Measurements from ENCODE around the gene KCNE1.

Gene KCNE1

GRCh38 chr21:34554227-34554626 lies 42.2 kb upstream of the KCNE1 start:
- H3K27ac ChIP-seq (replicated peaks; ENCODE audit: low read length) = no peak overlapping the region
- H3K79me1 ChIP-seq (ENCODE audit: low read depth, low read length) = no peaks in the 10 kb centered on the region
- no peak overlapping the region for H3K4ac ChIP-seq (ENCODE audit: low read length)
- no peaks in the 10 kb centered on the region for H3K36me3 ChIP-seq (replicated peaks in 1 of 2; ENCODE audit: control insufficient read depth in 2 of 2, insufficient read depth in 2 of 2, low read length in 2 of 2)
- no peak overlapping the region for H3K23ac ChIP-seq (ENCODE audit: low read depth, low read length, poor library complexity)
- no peak overlapping the region for H4K8ac ChIP-seq (ENCODE audit: low read depth, low read length)
- no peak overlapping the region for H3K18ac ChIP-seq (ENCODE audit: low read length)
- no peak overlapping the region for H3K9ac ChIP-seq (ENCODE audit: low read depth, low read length, poor library complexity)
- no peak overlapping the region for H4K91ac ChIP-seq (ENCODE audit: low read depth, low read length, poor library complexity)
- WGBS, 2 donors (ENCODE audit: extremely low coverage in 2 of 2, insufficient read length in 2 of 2, insufficient replicate concordance in 1 of 2) = no CpG with 5 or more reads among the region's 4 CpGs
- no peak overlapping the region for H3K4me2 ChIP-seq (ENCODE audit: insufficient read depth, low read length, poor library complexity, severe bottlenecking)
- H2AK5ac ChIP-seq (ENCODE audit: low read depth, low read length) = no peak overlapping the region
- no peaks in the 10 kb centered on the region for H3K27me3 ChIP-seq (ENCODE audit: control insufficient read depth in 3 of 3, insufficient read depth in 3 of 3, low read depth in 1 of 3, low read length in 3 of 3)
- H2BK5ac ChIP-seq (ENCODE audit: low read length) = no peak overlapping the region
- no peak overlapping the region for H2BK15ac ChIP-seq (ENCODE audit: low read length)
- no peak for DNase-seq (ENCODE audit: low spot score)
- H3K4me1 ChIP-seq (ENCODE audit: control insufficient read depth in 2 of 2, insufficient read depth in 1 of 2, low read depth in 1 of 2, low read length in 2 of 2) = peaks cover 0 to 3% of the 10 kb centered on the region in 2 donors
- H2BK12ac ChIP-seq (ENCODE audit: low read length) = no peak overlapping the region
- H3K9me3 ChIP-seq (replicated peaks in 1 of 2; ENCODE audit: control insufficient read depth in 2 of 2, insufficient read depth in 1 of 2, low read depth in 1 of 2, low read length in 2 of 2) = peaks cover 0 to 2% of the 10 kb centered on the region in 2 donors
- H2AFZ ChIP-seq (ENCODE audit: low read length) = no peak overlapping the region
- no peak overlapping the region for H3K4me3 ChIP-seq (ENCODE audit: low read length in 2 of 2)
- no peak overlapping the region for H3K14ac ChIP-seq (ENCODE audit: low read length)
- no peak overlapping the region for H2BK120ac ChIP-seq (ENCODE audit: low read depth, low read length)

- no peak overlapping the region for H3K4me2 ChIP-seq (ENCODE audit: insufficient read depth, low read length, poor library complexity, severe bottlenecking)
- no peak overlapping the region for H3K4ac ChIP-seq (ENCODE audit: low read length)
- no peak overlapping the region for H2BK120ac ChIP-seq (ENCODE audit: low read depth, low read length)
- WGBS, 2 donors (ENCODE audit: extremely low coverage in 2 of 2, insufficient read length in 2 of 2, insufficient replicate concordance in 1 of 2) = no CpG with 5 or more reads among the region's 9 CpGs
- peaks cover 0 to 2% of the 10 kb centered on the region in 2 donors for H3K9me3 ChIP-seq (replicated peaks in 1 of 2; ENCODE audit: control insufficient read depth in 2 of 2, insufficient read depth in 1 of 2, low read depth in 1 of 2, low read length in 2 of 2)
- no peak overlapping the region for H3K4me3 ChIP-seq (ENCODE audit: low read length in 2 of 2)
- no peak overlapping the region for H2BK12ac ChIP-seq (ENCODE audit: low read length)
- H3K4me1 ChIP-seq (ENCODE audit: control insufficient read depth in 2 of 2, insufficient read depth in 1 of 2, low read depth in 1 of 2, low read length in 2 of 2) = no peaks in the 10 kb centered on the region
- DNase-seq (ENCODE audit: low spot score) = no peak
- no peaks in the 10 kb centered on the region for H3K27me3 ChIP-seq (ENCODE audit: control insufficient read depth in 3 of 3, insufficient read depth in 3 of 3, low read depth in 1 of 3, low read length in 3 of 3)
- no peak overlapping the region for H3K23ac ChIP-seq (ENCODE audit: low read depth, low read length, poor library complexity)
- no peaks in the 10 kb centered on the region for H3K36me3 ChIP-seq (replicated peaks in 1 of 2; ENCODE audit: control insufficient read depth in 2 of 2, insufficient read depth in 2 of 2, low read length in 2 of 2)
- H2BK15ac ChIP-seq (ENCODE audit: low read length) = no peak overlapping the region
- no peak overlapping the region for H3K9ac ChIP-seq (ENCODE audit: low read depth, low read length, poor library complexity)
- H3K14ac ChIP-seq (ENCODE audit: low read length) = no peak overlapping the region
- H2AFZ ChIP-seq (ENCODE audit: low read length) = no peak overlapping the region
- no peaks in the 10 kb centered on the region for H3K79me1 ChIP-seq (ENCODE audit: low read depth, low read length)
- no peak overlapping the region for H3K18ac ChIP-seq (ENCODE audit: low read length)
- no peak overlapping the region for H2BK5ac ChIP-seq (ENCODE audit: low read length)
- H2AK5ac ChIP-seq (ENCODE audit: low read depth, low read length) = no peak overlapping the region
- H4K8ac ChIP-seq (ENCODE audit: low read depth, low read length) = no peak overlapping the region
- H3K27ac ChIP-seq (replicated peaks; ENCODE audit: low read length) = no peak overlapping the region
- H4K91ac ChIP-seq (ENCODE audit: low read depth, low read length, poor library complexity) = no peak overlapping the region
Observed at GRCh38 chr21:34553151-34553952, 41.3 kb upstream of the KCNE1 start.

- H2AK5ac ChIP-seq (ENCODE audit: low read depth, low read length) = no peak overlapping the region
- H3K27ac ChIP-seq (replicated peaks; ENCODE audit: low read length) = no peak overlapping the region
- H2BK5ac ChIP-seq (ENCODE audit: low read length) = no peak overlapping the region
- H3K4me2 ChIP-seq (ENCODE audit: insufficient read depth, low read length, poor library complexity, severe bottlenecking) = no peak overlapping the region
- H3K27me3 ChIP-seq (ENCODE audit: control insufficient read depth in 3 of 3, insufficient read depth in 3 of 3, low read depth in 1 of 3, low read length in 3 of 3) = no peaks in the 10 kb centered on the region
- H4K8ac ChIP-seq (ENCODE audit: low read depth, low read length) = no peak overlapping the region
- H2BK15ac ChIP-seq (ENCODE audit: low read length) = no peak overlapping the region
- no peak overlapping the region for H3K4me3 ChIP-seq (ENCODE audit: low read length in 2 of 2)
- H3K4me1 ChIP-seq (ENCODE audit: control insufficient read depth in 2 of 2, insufficient read depth in 1 of 2, low read depth in 1 of 2, low read length in 2 of 2) = no peaks in the 10 kb centered on the region
- no peak overlapping the region for H2BK120ac ChIP-seq (ENCODE audit: low read depth, low read length)
- peaks cover 0 to 2% of the 10 kb centered on the region in 2 donors for H3K9me3 ChIP-seq (replicated peaks in 1 of 2; ENCODE audit: control insufficient read depth in 2 of 2, insufficient read depth in 1 of 2, low read depth in 1 of 2, low read length in 2 of 2)
- no peak overlapping the region for H2BK12ac ChIP-seq (ENCODE audit: low read length)
- H3K23ac ChIP-seq (ENCODE audit: low read depth, low read length, poor library complexity) = no peak overlapping the region
- H3K36me3 ChIP-seq (replicated peaks in 1 of 2; ENCODE audit: control insufficient read depth in 2 of 2, insufficient read depth in 2 of 2, low read length in 2 of 2) = no peaks in the 10 kb centered on the region
- H2AFZ ChIP-seq (ENCODE audit: low read length) = no peak overlapping the region
- no peak overlapping the region for H3K9ac ChIP-seq (ENCODE audit: low read depth, low read length, poor library complexity)
- H3K14ac ChIP-seq (ENCODE audit: low read length) = no peak overlapping the region
- no peak overlapping the region for H3K18ac ChIP-seq (ENCODE audit: low read length)
- H3K79me1 ChIP-seq (ENCODE audit: low read depth, low read length) = no peaks in the 10 kb centered on the region
- DNase-seq (ENCODE audit: low spot score) = no peak
- no peak overlapping the region for H3K4ac ChIP-seq (ENCODE audit: low read length)
- H4K91ac ChIP-seq (ENCODE audit: low read depth, low read length, poor library complexity) = no peak overlapping the region
- no CpG with 5 or more reads among the region's 7 CpGs for WGBS, 2 donors (ENCODE audit: extremely low coverage in 2 of 2, insufficient read length in 2 of 2, insufficient replicate concordance in 1 of 2)
Observed at GRCh38 chr21:34552360-34553098, 40.5 kb upstream of the KCNE1 start.

GRCh38 chr21:34550182-34550799 lies 38.3 kb upstream of the KCNE1 start:
- Histone ChIP-seq H3K18ac (ENCODE audit: low read length) (no peak overlapping the region), H4K8ac (ENCODE audit: low read depth, low read length) (no peak overlapping the region), H3K36me3 (replicated peaks in 1 of 2; ENCODE audit: control insufficient read depth in 2 of 2, insufficient read depth in 2 of 2, low read length in 2 of 2) (no peaks in the 10 kb centered on the region), H3K79me1 (ENCODE audit: low read depth, low read length) (no peaks in the 10 kb centered on the region), H3K14ac (ENCODE audit: low read length) (no peak overlapping the region), H2BK120ac (ENCODE audit: low read depth, low read length) (no peak overlapping the region), H4K91ac (ENCODE audit: low read depth, low read length, poor library complexity) (no peak overlapping the region), H3K9ac (ENCODE audit: low read depth, low read length, poor library complexity) (no peak overlapping the region), H3K9me3 (replicated peaks in 1 of 2; ENCODE audit: control insufficient read depth in 2 of 2, insufficient read depth in 1 of 2, low read depth in 1 of 2, low read length in 2 of 2) (peaks cover 0 to 2% of the 10 kb centered on the region in 2 donors), H3K23ac (ENCODE audit: low read depth, low read length, poor library complexity) (no peak overlapping the region), H3K27me3 (ENCODE audit: control insufficient read depth in 3 of 3, insufficient read depth in 3 of 3, low read depth in 1 of 3, low read length in 3 of 3) (no peaks in the 10 kb centered on the region), H3K4ac (ENCODE audit: low read length) (no peak overlapping the region), H2BK5ac (ENCODE audit: low read length) (no peak overlapping the region), H2BK15ac (ENCODE audit: low read length) (no peak overlapping the region), H2BK12ac (ENCODE audit: low read length) (no peak overlapping the region), H2AK5ac (ENCODE audit: low read depth, low read length) (no peak overlapping the region), H2AFZ (ENCODE audit: low read length) (no peak overlapping the region), H3K4me3 (ENCODE audit: low read length in 2 of 2) (no peak overlapping the region), H3K4me2 (ENCODE audit: insufficient read depth, low read length, poor library complexity, severe bottlenecking) (no peak overlapping the region), H3K4me1 (ENCODE audit: control insufficient read depth in 2 of 2, insufficient read depth in 1 of 2, low read depth in 1 of 2, low read length in 2 of 2) (peaks cover 8 to 11% of the 10 kb centered on the region in 2 donors), H3K27ac (replicated peaks; ENCODE audit: low read length) (no peak overlapping the region)
- no peak for DNase-seq (ENCODE audit: low spot score)
- no CpG with 5 or more reads among the region's 2 CpGs for WGBS, 2 donors (ENCODE audit: extremely low coverage in 2 of 2, insufficient read length in 2 of 2, insufficient replicate concordance in 1 of 2)

All from neuronal stem cell (in vitro differentiated cells).